Measurements from ENCODE around the gene HTR6. TPM values are rescaled to one million over a fixed set of nuclear protein-coding genes. Genes with fewer than 3 reads are reported as not detected.

HTR6 gene
- total RNA-seq, 4 donors from 2014 or later, result not detected

- TF ChIP-seq POLR2AphosphoS5 (IDR thresholded peaks at IDR 0.05), result no peak
Measured at GRCh38 chr1:19728413-19729145, 63.9 kb downstream of the HTR6 start.

GRCh38 chr1:19730232-19730631 lies 65.6 kb downstream of the HTR6 start:
- 95% methylated on average over 3 of the region's 3 CpGs for WGBS
- Histone ChIP-seq H3K36me3 (peaks cover 15 to 82% (median 39%) of the 10 kb centered on the region in 4 donors), H3K9me3 (peaks cover 0 to 5% (median 0%) of the 10 kb centered on the region in 4 donors), H3K4me3 (no peak overlapping the region), H3K4me1 (peaks cover 4 to 14% (median 11%) of the 10 kb centered on the region in 4 donors), H3K27me3 (no peaks in the 10 kb centered on the region), H3K27ac (replicated peaks in 1 of 4) (no peak overlapping the region)
- DNase-seq (ENCODE audit: extremely low spot score), result no peak
- TF ChIP-seq CTCF (IDR thresholded peaks at IDR 0.05), result no peak
- TF ChIP-seq POLR2A (IDR thresholded peaks at IDR 0.05; ENCODE audit: low read depth), result no peak
- no peak for TF ChIP-seq POLR2AphosphoS5 (IDR thresholded peaks at IDR 0.05)
- TF ChIP-seq EP300 (IDR thresholded peaks at IDR 0.05), result no peak
- intact Hi-C loops (cut with DNase I), result no loop called here

More at GRCh38 chr1:19728413-19729145, 63.9 kb downstream of the HTR6 start:
- intact Hi-C loops (cut with DNase I), result no loop called here
- WGBS, result 93% methylated on average over 4 of the region's 5 CpGs
- Histone ChIP-seq H3K27me3 (no peaks in the 10 kb centered on the region), H3K36me3 (peaks cover 19 to 92% (median 43%) of the 10 kb centered on the region in 4 donors), H3K4me1 (no peaks in the 10 kb centered on the region), H3K9me3 (peaks cover 0 to 5% (median 0%) of the 10 kb centered on the region in 4 donors), H3K4me3 (no peak overlapping the region), H3K27ac (replicated peaks in 1 of 4) (no peak overlapping the region)
- no peak for DNase-seq (ENCODE audit: extremely low spot score)

Other genes with a start within 250 kb of the HTR6 start
- gene CAPZB, start 179.3 kb upstream of the HTR6 start, total RNA-seq, result 100 to 1,000 TPM; 186 to 261 (median 203) TPM
- gene NBL1, start 20.6 kb upstream of the HTR6 start, total RNA-seq, result 100 to 1,000 TPM; 194 to 469 (median 307) TPM
- gene TMCO4, start 135.0 kb downstream of the HTR6 start, total RNA-seq, result 10 to 100 TPM; 20.8 to 34.4 (median 25.8) TPM
- not detected for gene RNF186, start 150.4 kb downstream of the HTR6 start, total RNA-seq
- gene OTUD3, start 217.5 kb downstream of the HTR6 start, total RNA-seq, result 10 to 100 TPM in 1 of 4 donors, 1 to 10 TPM in 3; 5.1 to 14.9 (median 6.3) TPM

All from esophagus muscularis mucosa (tissue), 4 donors.